Measurements from ENCODE around the gene NLRP14.

The NLRP14 gene

DNA sequence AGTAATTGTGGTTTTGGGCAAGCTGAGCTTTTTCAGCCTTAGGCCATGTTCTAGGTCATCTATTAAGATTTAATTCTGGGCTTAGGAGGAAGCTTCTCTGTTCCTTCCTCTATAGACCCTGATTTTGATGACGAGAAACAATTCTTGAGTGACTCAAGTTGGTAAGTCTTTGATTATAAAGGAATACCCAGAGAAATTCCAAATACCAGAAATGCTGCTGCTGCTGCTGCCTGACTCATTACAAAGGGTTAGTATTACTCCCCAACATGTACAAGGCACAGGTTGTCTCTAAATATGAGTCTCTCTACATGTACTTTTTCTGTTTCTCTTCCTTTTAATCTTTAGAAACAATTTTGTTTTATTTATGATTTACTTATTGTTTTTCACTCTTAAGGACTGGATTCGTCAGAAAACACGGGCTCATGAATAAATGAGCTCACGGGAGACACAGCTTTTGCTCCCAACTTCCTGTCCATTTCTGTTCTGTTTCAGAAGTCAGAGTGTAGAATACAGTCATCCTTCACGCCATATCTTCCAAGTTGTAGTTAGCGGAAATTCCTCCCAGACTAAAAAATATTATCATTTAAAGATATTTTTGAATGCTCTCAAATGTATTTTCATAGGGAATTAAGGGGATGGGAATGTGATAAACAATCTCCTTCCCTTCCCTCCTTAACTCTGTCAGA lies 36.7 kb downstream of the NLRP14 start:
- Histone ChIP-seq H3K9me3 (ENCODE audit: control insufficient read depth in 5 of 5, low read length in 5 of 5) (no peaks in the 10 kb centered on the region), H3K9ac (ENCODE audit: low read length in 5 of 5) (no peak overlapping the region), H3K27me3 (ENCODE audit: control insufficient read depth in 5 of 5, insufficient read depth in 4 of 5, low read length in 5 of 5) (no peaks in the 10 kb centered on the region), H3K4me3 (ENCODE audit: low read depth in 1 of 5, low read length in 5 of 5) (no peak overlapping the region), H3K4me1 (ENCODE audit: control insufficient read depth in 5 of 5, insufficient read depth in 5 of 5, low read length in 5 of 5) (no peaks in the 10 kb centered on the region), H3K36me3 (ENCODE audit: control insufficient read depth in 5 of 5, insufficient read depth in 5 of 5, low read length in 5 of 5) (no peaks in the 10 kb centered on the region), H3K27ac (ENCODE audit: low read depth, low read length) (no peak overlapping the region)

DNA sequence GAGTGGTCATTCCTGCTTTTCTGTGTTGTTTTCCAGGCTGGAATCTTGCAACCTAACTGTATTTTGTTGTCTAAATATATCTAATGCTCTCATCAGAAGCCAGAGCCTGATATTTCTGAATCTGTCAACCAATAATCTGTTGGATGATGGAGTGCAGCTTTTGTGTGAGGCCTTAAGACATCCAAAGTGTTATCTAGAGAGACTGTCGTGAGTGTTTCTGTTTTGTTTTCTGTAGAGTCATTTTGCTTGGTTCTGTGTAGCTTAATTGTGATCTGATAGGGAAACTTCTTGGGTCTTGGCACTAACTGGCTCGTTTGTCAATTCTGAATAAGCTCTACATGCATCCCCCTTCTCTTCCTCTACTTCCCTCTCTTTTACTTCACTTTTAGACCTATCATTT lies 37.4 kb downstream of the NLRP14 start:
- H3K27me3 ChIP-seq (ENCODE audit: control insufficient read depth in 5 of 5, insufficient read depth in 4 of 5, low read length in 5 of 5), result no peaks in the 10 kb centered on the region
- no peak overlapping the region for H3K9ac ChIP-seq (ENCODE audit: low read length in 5 of 5)
- no peaks in the 10 kb centered on the region for H3K36me3 ChIP-seq (ENCODE audit: control insufficient read depth in 5 of 5, insufficient read depth in 5 of 5, low read length in 5 of 5)
- no peak overlapping the region for H3K27ac ChIP-seq (ENCODE audit: low read depth, low read length)
- no peaks in the 10 kb centered on the region for H3K9me3 ChIP-seq (ENCODE audit: control insufficient read depth in 5 of 5, low read length in 5 of 5)
- no peaks in the 10 kb centered on the region for H3K4me1 ChIP-seq (ENCODE audit: control insufficient read depth in 5 of 5, insufficient read depth in 5 of 5, low read length in 5 of 5)
- H3K4me3 ChIP-seq (ENCODE audit: low read depth in 1 of 5, low read length in 5 of 5), result no peak overlapping the region

DNA sequence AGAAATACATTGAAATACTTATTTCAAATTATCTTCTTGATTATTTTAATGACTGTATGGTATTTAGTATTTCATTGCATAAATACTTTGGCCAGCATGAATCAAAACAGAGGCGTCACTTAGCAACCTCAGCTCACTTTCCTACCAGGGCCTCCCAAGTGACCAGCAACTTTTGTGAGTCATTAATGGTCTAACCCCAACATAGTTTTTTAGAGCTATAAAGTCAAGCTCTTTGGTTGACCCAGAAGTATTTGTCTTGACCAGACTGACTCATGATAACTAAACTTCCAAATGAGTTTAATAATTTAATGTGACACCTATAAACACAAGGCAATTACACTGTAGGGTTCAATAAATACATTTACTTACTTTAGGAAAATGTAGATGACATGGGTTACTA lies 40.6 kb downstream of the NLRP14 start:
- Histone ChIP-seq H3K9ac (ENCODE audit: low read length in 5 of 5) (no peak overlapping the region), H3K4me3 (ENCODE audit: low read depth in 1 of 5, low read length in 5 of 5) (no peak overlapping the region), H3K27me3 (ENCODE audit: control insufficient read depth in 5 of 5, insufficient read depth in 4 of 5, low read length in 5 of 5) (no peaks in the 10 kb centered on the region), H3K9me3 (ENCODE audit: control insufficient read depth in 5 of 5, low read length in 5 of 5) (no peaks in the 10 kb centered on the region), H3K27ac (ENCODE audit: low read depth, low read length) (no peak overlapping the region), H3K36me3 (ENCODE audit: control insufficient read depth in 5 of 5, insufficient read depth in 5 of 5, low read length in 5 of 5) (no peaks in the 10 kb centered on the region), H3K4me1 (ENCODE audit: control insufficient read depth in 5 of 5, insufficient read depth in 5 of 5, low read length in 5 of 5) (no peaks in the 10 kb centered on the region)

DNA sequence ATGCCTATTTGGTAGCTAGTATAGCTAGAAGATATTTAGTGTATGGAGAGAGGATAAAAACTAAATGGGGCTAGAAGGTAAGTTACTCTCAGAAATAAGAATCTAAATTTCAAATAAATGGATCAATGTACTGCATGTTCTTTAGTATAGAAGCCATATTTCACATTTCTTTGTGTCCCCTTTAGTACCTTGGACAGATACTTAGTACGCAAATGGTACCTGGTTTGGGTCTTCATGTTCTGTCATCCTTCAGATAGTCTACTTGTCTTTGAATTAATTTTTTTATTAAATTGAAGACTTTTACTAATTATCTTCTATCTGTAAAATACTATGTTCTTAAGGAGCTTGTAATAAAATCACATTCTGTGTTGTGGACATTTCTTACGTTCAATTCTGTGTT lies 42.3 kb downstream of the NLRP14 start:
- no peaks in the 10 kb centered on the region for H3K27me3 ChIP-seq (ENCODE audit: control insufficient read depth in 5 of 5, insufficient read depth in 4 of 5, low read length in 5 of 5)
- no peak overlapping the region for H3K4me3 ChIP-seq (ENCODE audit: low read depth in 1 of 5, low read length in 5 of 5)
- no peaks in the 10 kb centered on the region for H3K9me3 ChIP-seq (ENCODE audit: control insufficient read depth in 5 of 5, low read length in 5 of 5)
- H3K36me3 ChIP-seq (ENCODE audit: control insufficient read depth in 5 of 5, insufficient read depth in 5 of 5, low read length in 5 of 5), result no peaks in the 10 kb centered on the region
- H3K4me1 ChIP-seq (ENCODE audit: control insufficient read depth in 5 of 5, insufficient read depth in 5 of 5, low read length in 5 of 5), result no peaks in the 10 kb centered on the region
- no peak overlapping the region for H3K27ac ChIP-seq (ENCODE audit: low read depth, low read length)
- H3K9ac ChIP-seq (ENCODE audit: low read length in 5 of 5), result no peak overlapping the region

DNA sequence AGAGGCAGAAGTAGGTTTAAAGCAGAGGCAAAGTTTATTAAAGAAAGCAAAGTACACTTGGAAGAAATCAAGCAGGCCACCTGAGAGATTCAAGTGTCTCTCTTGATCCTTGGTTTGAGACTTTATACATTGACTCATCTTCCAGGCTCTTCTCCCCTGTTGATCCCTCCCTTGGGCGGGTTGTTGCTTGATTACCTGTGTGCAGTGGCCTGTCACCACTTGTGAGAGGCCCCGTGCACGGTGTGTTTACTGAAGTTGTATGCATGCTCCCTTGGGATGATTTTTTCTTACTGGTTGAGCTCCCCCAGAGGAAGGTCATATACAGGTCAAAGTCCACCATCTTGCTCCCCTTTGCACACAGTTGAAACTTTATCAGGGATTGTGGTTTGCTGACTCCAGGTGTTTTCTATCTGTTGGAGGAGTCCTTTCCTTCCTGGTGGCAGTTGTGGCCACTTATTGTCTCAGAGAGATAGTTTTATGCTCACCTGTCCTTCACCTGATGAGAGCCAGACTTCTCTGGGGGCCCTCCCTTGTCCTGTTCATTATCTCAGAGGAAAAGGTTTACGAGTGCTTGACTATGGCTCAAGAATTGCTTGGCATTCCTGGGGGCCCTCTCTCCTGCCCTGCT lies 52.2 kb downstream of the NLRP14 start:
- Histone ChIP-seq H3K9me3 (ENCODE audit: control insufficient read depth in 5 of 5, low read length in 5 of 5) (no peaks in the 10 kb centered on the region), H3K4me3 (ENCODE audit: low read depth in 1 of 5, low read length in 5 of 5) (no peak overlapping the region), H3K9ac (ENCODE audit: low read length in 5 of 5) (no peak overlapping the region), H3K27ac (ENCODE audit: low read depth, low read length) (no peak overlapping the region), H3K36me3 (ENCODE audit: control insufficient read depth in 5 of 5, insufficient read depth in 5 of 5, low read length in 5 of 5) (no peaks in the 10 kb centered on the region), H3K4me1 (ENCODE audit: control insufficient read depth in 5 of 5, insufficient read depth in 5 of 5, low read length in 5 of 5) (no peaks in the 10 kb centered on the region), H3K27me3 (ENCODE audit: control insufficient read depth in 5 of 5, insufficient read depth in 4 of 5, low read length in 5 of 5) (peaks cover 0 to 4% (median 0%) of the 10 kb centered on the region in 5 donors)

DNA sequence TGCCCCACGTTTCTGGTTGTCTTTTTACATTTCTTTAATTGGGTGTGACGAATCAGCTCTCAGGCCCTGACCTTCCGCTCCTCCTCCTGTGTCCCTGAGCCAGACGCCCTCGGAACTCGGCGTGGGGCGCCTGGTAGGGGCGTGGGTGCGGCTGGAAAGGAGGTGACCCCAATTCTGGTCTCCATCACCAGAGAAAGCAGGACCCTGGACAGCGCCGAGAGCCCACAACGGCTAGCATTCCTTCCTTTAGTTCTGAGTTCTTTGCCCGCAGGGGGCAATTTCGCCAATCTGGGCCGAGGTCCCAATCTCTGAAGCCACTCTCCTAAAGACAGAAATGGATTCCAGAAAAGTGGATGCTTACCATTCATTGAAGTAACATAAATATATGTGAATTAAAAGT lies 56.8 kb downstream of the NLRP14 start:
- no peaks in the 10 kb centered on the region for H3K4me1 ChIP-seq (ENCODE audit: control insufficient read depth in 5 of 5, insufficient read depth in 5 of 5, low read length in 5 of 5)
- peaks cover 0 to 4% (median 0%) of the 10 kb centered on the region in 5 donors for H3K27me3 ChIP-seq (ENCODE audit: control insufficient read depth in 5 of 5, insufficient read depth in 4 of 5, low read length in 5 of 5)
- no peak overlapping the region for H3K27ac ChIP-seq (ENCODE audit: low read depth, low read length)
- H3K4me3 ChIP-seq (ENCODE audit: low read depth in 1 of 5, low read length in 5 of 5), result no peak overlapping the region
- no peaks in the 10 kb centered on the region for H3K36me3 ChIP-seq (ENCODE audit: control insufficient read depth in 5 of 5, insufficient read depth in 5 of 5, low read length in 5 of 5)
- H3K9ac ChIP-seq (ENCODE audit: low read length in 5 of 5), result no peak overlapping the region
- H3K9me3 ChIP-seq (ENCODE audit: control insufficient read depth in 5 of 5, low read length in 5 of 5), result peaks cover 0 to 11% (median 8%) of the 10 kb centered on the region in 5 donors

DNA sequence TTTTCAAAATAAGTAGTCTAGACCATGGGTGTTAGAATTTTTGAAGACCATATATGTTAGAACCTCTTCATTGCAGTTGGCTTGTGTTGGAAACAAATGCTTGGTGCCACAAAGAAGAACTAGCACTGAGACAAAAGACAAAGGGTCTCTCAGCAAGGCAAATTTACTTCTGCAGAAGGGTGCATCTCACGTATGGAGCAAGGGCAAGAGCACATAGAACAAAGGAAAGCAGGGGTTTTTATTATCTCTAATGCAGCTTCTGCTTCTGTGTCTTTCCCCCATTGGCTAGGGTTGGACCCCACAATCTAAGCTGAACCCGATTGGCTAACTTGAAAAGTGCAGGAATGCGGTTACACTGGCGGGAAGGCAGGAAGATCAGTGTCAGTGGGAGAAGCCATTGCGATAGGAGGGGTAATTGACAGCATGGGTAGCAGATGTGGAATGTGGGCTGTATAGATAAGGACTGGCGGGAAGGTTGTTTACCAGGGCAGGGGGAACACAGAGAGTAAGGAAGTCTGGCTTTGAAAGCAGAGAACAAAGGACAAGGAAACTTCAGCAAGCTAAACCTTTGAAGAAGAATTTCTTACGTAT lies 59.4 kb downstream of the NLRP14 start:
- no peak overlapping the region for H3K4me3 ChIP-seq (ENCODE audit: low read depth in 1 of 5, low read length in 5 of 5)
- no peaks in the 10 kb centered on the region for H3K36me3 ChIP-seq (ENCODE audit: control insufficient read depth in 5 of 5, insufficient read depth in 5 of 5, low read length in 5 of 5)
- H3K9ac ChIP-seq (ENCODE audit: low read length in 5 of 5), result no peak overlapping the region
- H3K27me3 ChIP-seq (ENCODE audit: control insufficient read depth in 5 of 5, insufficient read depth in 4 of 5, low read length in 5 of 5), result peaks cover 0 to 4% (median 0%) of the 10 kb centered on the region in 5 donors
- peaks cover 0 to 11% (median 8%) of the 10 kb centered on the region in 5 donors for H3K9me3 ChIP-seq (ENCODE audit: control insufficient read depth in 5 of 5, low read length in 5 of 5)
- H3K27ac ChIP-seq (ENCODE audit: low read depth, low read length), result no peak overlapping the region
- H3K4me1 ChIP-seq (ENCODE audit: control insufficient read depth in 5 of 5, insufficient read depth in 5 of 5, low read length in 5 of 5), result no peaks in the 10 kb centered on the region

DNA sequence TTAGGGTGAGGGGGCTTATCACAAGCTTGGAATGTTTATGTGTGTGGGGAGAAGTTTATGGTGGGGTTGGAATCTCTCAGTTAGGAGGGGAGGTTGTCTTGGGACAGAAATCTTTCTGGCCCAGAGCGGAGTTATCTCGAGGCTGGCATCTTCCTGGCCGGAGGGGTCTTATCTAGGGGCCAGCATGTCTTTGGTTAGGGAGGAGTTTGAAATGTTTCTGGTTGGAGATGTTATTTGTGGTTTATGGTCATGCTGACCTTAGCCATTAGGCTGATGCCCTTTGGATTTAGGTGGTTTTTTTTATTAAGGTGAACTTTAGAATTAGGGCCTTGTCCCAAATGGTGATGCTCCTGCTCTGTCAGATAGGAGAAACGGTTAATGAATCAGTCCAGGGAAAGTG lies 60.6 kb downstream of the NLRP14 start:
- H3K4me3 ChIP-seq (ENCODE audit: low read depth in 1 of 5, low read length in 5 of 5), result no peak overlapping the region
- peaks cover 0 to 4% (median 0%) of the 10 kb centered on the region in 5 donors for H3K27me3 ChIP-seq (ENCODE audit: control insufficient read depth in 5 of 5, insufficient read depth in 4 of 5, low read length in 5 of 5)
- H3K36me3 ChIP-seq (ENCODE audit: control insufficient read depth in 5 of 5, insufficient read depth in 5 of 5, low read length in 5 of 5), result no peaks in the 10 kb centered on the region
- H3K9ac ChIP-seq (ENCODE audit: low read length in 5 of 5), result no peak overlapping the region
- H3K27ac ChIP-seq (ENCODE audit: low read depth, low read length), result no peak overlapping the region
- H3K9me3 ChIP-seq (ENCODE audit: control insufficient read depth in 5 of 5, low read length in 5 of 5), result peaks cover 0 to 11% (median 8%) of the 10 kb centered on the region in 5 donors
- H3K4me1 ChIP-seq (ENCODE audit: control insufficient read depth in 5 of 5, insufficient read depth in 5 of 5, low read length in 5 of 5), result no peaks in the 10 kb centered on the region

DNA sequence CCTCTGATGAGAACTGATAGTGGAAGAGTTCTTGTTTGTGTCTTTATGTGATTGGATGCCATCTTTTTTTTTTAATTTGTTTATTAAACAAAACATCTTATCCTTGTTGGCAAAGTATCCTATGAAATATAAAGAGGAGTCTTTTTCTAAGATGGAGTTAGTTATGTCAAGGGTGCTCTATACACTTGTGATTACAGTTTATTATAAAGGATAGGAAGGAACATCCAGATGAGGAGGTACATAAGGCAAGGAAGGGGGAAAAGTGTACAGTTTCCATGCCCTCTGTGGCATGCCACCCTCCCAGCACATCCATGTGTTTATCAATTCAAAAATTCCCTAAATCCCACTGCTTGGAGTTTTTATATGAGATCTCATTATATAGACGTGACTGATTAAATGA lies 61.2 kb downstream of the NLRP14 start:
- Histone ChIP-seq H3K27ac (ENCODE audit: low read depth, low read length) (no peak overlapping the region), H3K4me1 (ENCODE audit: control insufficient read depth in 5 of 5, insufficient read depth in 5 of 5, low read length in 5 of 5) (no peaks in the 10 kb centered on the region), H3K4me3 (ENCODE audit: low read depth in 1 of 5, low read length in 5 of 5) (no peak overlapping the region), H3K9ac (ENCODE audit: low read length in 5 of 5) (no peak overlapping the region), H3K36me3 (ENCODE audit: control insufficient read depth in 5 of 5, insufficient read depth in 5 of 5, low read length in 5 of 5) (no peaks in the 10 kb centered on the region), H3K9me3 (ENCODE audit: control insufficient read depth in 5 of 5, low read length in 5 of 5) (peaks cover 0 to 11% (median 8%) of the 10 kb centered on the region in 5 donors), H3K27me3 (ENCODE audit: control insufficient read depth in 5 of 5, insufficient read depth in 4 of 5, low read length in 5 of 5) (peaks cover 0 to 4% (median 0%) of the 10 kb centered on the region in 5 donors)

DNA sequence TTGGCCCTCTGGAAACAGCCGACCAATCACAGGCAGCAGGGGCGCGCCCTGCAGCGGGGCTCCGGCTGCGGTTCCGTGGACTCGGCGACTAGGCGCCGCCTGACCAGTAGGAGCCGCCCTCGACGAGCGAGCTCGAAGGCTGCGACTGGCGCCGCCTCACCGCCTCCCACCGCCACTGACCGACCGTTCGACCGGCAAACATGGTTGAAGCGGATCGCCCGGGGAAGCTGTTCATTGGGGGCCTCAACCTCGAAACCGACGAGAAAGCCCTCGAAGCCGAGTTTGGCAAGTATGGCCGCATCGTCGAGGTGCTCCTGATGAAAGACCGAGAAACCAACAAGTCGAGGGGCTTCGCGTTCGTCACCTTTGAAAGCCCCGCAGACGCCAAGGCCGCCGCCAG lies 68.6 kb downstream of the NLRP14 start, which contains the start of gene RBMXL2:
Gene RBMXL2, plus strand, starts transcription at position 78 of the 400 bp plus-strand sequence. Its CDS starts 123 bp downstream, at position 201.
- Histone ChIP-seq H3K4me3 (ENCODE audit: low read depth in 1 of 5, low read length in 5 of 5) (no peak within 1 kb of the TSS), H3K27ac (ENCODE audit: low read depth, low read length) (no peak within 1 kb of the TSS), H3K36me3 (ENCODE audit: control insufficient read depth in 5 of 5, insufficient read depth in 5 of 5, low read length in 5 of 5) (no peaks in the 10 kb centered on the region), H3K9me3 (ENCODE audit: control insufficient read depth in 5 of 5, low read length in 5 of 5) (no peaks in the 10 kb centered on the region), H3K9ac (ENCODE audit: low read length in 5 of 5) (no peak within 1 kb of the TSS), H3K27me3 (ENCODE audit: control insufficient read depth in 5 of 5, insufficient read depth in 4 of 5, low read length in 5 of 5) (peaks cover 0 to 6% (median 0%) of the 10 kb centered on the region in 5 donors), H3K4me1 (ENCODE audit: control insufficient read depth in 5 of 5, insufficient read depth in 5 of 5, low read length in 5 of 5) (no peaks in the 10 kb centered on the region)

All from subcutaneous abdominal adipose tissue (tissue), 5 donors.